NCI-H82 treated with DMSO at 0.1 percent for 48 hours (cell line): Measurements from ENCODE around the gene SPAG9.
"Not testable (repeated sequence)": the region's sequence is repeated elsewhere in the genome, so short reads cannot be mapped to it uniquely, and the experiment has no call there.

Source experiments
- DNase-seq: peaks from one replicate; lab custom pipeline; 2025; ENCODE audit not compliant: unreplicated experiment; lab: John Stamatoyannopoulos, UW

Gene SPAG9

DNA sequence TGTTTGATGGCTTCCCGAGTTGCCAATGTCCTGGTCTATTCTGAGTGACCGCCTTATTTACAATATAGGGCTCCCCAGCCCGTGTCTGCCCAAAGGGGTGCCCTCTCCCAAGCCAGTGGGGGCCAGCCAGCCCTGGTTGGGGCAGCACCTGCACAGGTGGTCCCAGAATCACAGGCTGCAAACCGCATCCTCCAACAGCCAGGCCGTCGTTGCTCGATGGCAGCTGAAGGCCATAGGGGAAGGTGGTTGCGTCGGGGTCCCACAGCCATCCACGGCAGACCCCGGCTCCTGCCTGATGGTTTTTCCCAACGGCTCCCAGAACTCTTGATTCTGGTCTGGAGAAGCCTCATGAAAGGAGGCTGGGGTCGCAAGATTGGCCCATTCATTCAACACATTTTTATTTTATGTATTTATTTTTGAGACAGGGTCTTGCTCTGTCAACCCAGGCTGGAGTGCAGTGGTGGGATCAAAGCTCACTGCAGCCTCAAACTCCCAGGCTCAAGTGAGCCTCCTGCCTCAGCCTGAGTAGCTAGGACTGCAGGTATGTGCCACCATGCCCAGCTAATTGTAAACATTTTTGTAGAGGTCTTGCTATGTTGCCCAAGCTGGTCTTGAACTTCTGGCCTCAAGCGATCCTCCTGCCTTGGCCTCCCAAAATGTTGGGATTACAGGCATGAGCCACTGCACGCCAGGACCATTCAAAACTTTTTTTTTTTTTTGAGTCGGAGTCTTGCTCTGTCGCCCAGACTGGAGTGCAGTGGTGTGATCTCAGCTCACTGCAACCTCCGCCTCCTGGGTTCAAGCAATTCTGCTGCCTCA lies 175.6 kb downstream of the SPAG9 start:
- no peak for DNase-seq

DNA sequence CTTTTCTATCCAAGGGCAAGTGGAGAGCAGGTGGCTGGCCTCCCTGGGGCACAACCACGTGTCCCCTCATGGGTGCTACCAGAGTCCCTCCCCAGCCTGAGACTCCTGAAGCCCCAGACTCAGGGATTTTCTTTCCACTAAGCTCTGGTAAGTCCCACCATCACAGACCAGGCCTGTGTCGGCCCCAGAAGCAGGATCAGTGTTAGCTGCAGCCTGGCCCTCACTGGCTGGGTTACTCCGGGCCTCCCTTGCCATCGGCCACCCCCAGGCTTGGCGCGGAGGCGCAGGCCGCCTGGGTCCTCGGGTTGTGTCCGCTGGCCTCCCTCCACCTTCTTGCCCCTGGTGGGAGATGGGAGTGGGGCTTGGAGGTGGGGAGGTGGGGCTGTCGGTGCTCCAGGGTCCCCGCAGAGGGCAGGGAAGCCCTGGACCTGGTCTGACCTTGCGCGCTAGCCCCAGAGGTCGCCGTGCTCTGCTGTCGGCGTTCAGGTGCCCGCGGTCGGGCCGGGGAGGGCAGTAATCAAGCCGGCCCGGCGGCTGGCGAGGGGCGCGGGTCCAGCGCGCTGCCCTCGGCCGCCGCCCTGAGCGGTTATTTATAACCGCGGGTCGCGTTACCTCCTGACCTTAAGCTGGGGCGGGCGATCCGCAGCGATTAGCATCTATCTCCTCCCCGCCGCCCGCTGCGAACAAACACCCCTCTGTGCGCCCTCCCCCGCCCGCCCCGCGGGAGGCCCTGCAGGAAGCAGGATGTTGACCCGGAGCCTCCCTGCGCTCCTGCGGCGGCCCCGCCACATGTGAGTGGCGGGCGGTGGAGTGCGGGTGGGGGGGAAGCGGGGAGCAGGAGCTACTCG lies 176.4 kb downstream of the SPAG9 start:
- DNase-seq: peak; percentile 76

GRCh38 chr17:50943575-50943933 lies 177.1 kb downstream of the SPAG9 start:
- DNase-seq: no peak

GRCh38 chr17:50941676-50942048 lies 179.0 kb downstream of the SPAG9 start:
- DNase-seq: not testable (repeated sequence)

DNA sequence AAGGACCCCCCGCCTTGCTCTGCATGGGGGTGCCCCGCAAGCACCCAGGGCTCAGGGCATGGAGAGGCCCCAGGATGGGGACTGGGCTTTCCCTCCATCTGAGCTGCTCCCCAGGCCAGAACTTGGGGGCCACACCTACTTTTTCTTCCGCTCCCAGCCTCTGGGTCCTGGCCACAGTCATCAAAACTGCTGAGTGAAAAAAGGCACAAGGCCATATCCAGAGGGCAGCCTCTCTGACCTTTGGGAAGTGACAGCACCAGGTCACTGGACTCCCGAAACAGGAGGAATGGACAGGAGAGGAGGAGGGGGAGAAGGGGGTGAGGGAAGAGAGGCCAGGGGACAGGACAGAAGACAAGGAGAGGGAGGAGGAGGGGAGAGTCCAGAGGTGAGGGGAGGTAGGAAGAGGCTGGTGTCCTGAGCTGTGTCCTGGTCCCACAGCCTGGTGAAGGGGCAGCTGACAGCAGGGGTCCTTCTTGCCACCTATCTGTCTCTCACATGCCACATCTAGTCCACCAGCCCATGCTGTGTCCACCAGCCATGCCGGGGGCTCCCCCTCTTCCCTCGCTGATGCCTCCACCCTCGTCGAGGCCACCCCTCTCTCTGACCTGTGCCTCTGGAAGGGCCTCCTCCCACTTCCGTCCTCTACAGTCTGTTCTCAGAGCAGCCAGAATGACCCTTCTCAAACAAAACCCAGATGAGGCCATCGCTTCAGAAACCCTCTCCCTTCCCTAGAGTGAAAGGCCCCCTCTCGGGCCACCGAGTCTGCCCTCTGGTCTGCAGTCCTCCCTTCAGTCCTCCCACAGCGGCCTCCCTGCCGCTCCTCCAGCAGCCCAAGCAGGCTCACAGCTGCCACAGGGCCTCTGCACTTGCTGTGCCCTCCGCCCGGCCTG lies 180.6 kb downstream of the SPAG9 start:
- no peak for DNase-seq

- no peak for DNase-seq
These were observed 181.2 kb downstream of the SPAG9 start for GRCh38 chr17:50939542-50939794.

- DNase-seq: no peak
These were observed 181.7 kb downstream of the SPAG9 start for GRCh38 chr17:50938821-50939541.

GRCh38 chr17:50935996-50936266 lies 184.7 kb downstream of the SPAG9 start:
- peak; percentile 46 for DNase-seq

DNA sequence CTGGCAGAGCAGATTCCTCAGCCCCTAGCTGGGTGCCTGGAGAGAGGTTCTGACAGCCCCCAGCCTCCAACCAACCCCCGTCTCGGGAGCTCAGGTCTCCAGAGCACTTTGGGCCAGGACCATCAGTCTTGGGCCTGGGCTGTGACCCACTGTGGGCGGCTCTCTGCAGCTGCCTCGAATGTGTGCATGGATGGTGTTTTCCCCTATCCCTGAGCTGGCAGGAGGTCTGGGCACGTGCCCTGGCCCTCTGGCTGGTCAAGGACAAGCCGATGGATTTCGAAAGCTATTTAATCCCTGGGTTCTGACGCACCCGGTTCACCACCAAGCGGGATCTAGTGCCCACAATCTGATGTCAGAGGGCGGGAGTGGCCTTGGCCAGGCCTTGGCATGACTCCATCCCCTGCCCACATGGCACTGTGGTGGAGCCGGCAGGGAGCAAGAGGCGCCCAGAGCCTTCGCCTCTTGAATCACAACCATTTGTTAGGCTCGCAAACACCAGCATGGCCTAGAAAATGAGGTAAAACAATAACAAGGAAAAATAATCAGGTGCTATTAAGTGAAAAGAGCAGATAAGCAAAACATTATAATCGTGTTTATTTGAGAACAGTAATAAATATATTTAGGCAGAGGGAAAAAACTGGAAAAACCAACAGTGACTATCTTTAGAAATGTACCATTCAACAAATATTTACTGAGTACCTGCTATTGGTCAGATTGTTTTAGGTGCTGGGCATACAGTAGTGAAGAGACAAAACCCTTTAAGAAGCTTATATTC lies 185.3 kb downstream of the SPAG9 start:
- no peak for DNase-seq

DNA sequence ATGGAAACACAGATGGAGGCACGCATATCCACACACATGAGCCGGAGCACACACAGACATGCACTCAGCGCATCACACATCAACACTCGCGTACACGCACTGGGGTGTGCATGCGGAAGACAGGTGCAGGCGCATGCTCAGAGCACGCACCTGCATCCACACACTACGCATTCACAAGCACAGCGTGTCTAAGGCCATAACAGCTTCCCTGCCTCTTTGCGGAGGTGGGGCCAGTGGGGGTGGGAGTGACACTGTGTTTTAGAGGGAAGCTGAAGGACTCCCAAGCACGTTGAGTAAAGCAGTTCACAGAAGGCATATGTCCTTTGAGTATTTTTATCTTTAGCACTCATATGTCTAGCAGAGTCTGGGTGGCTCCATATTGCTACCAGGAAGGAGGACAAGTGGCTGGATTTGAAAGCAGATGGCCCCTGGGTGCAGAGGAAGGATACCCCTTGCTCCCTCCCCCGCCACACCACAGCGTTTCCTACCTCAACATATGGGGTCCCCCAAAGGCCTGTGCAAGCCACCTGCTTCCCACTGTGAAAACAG lies 185.9 kb downstream of the SPAG9 start:
- DNase-seq: peak; percentile 72

DNA sequence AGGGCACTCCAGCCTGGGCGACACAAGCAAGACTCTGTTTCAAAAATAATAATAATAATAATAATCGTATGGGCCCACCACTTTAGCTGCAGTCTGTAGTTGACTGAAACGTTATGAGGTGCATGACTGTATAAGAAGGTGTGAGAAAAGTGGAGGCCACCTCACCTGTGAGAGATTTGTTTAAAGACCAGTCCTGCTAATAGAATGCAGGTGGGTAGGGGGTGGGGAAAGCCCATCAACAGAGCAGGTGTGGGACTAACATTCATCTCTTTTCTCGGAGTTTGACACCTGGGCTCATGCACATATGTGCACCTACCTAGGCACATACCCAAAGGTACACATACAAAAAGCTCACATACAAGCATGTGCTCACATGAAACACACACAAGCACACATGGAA lies 186.5 kb downstream of the SPAG9 start:
- DNase-seq: no peak

DNA sequence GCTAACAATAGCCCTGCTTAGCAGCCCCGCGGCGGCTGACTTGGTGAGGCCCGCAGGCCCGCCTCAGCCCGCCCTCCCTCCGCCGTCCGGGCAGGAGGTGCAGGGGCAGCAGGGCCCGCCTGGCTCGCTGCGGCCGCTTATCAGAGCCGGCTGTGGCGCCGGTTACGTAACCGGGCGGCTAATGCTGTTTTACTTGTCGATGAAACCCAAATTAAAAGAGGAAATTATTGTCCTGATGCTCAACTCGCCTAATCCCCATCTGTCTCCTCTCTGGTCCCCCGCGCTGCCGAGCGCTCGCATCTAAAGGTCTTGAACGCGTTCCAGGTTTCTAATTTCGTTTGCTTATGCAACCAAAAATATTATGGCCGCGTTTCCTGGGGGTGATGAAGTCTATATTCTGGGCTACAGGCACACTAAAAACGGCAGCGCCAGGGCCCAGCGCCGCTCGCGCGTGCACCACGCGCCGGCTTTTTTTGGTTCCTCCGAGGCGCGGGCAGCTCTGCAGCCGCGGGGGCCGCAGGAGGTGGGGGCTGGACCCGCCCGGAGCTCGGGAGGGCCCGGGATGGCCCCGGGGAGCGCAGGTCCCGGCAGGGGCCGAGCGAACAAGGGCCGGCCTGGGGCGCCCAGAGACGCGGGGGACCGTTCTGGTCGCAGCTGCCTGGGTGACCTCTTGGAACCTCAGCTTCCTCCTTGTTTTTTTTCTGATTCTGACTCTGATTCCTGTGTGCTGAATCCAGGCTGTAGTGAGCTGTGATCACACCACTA lies 189.3 kb downstream of the SPAG9 start:
- peak; percentile 95 for DNase-seq

GRCh38 chr17:50928646-50929045 lies 192.0 kb downstream of the SPAG9 start:
- DNase-seq: no peak

DNA sequence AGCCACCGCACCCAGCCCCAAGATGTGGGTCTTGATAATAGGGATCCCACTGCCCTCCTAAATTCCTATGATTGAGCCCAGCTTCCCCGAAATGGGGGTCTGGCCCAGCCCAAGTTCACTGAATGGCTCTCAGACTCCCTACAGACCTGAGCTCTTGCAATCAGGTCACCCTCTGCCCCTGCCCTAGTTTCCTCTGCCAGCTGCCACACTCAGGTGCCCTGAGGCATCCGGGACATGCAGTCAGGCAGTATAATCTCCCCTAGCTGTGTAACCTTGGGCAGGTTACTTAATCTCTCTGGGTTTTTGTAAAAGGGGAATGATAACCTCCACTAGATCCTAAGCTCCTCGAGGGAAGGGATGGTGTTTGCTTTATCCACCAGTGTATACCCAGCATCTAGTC lies 193.4 kb downstream of the SPAG9 start:
- DNase-seq: no peak

DNA sequence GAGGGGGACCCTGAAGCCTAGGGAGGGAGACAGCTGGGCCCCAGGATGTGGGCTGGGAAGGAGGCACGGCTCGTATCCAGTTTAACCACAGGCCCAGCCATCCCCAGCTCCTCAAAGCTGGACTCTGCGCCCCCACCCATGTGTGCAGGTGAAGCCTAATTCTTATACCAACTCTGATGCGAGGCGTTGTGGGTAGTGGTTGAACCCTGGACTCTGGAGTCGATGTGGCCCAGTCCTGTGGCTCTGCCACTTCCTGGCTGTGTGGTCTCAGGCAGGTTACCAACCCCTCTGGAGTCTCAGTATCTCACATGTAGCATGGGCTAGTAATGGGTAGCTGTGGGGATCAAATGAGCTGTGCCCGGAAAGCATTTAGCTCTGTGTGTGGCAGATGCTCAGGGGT lies 194.1 kb downstream of the SPAG9 start:
- DNase-seq: no peak

- no peak for DNase-seq
These were observed 195.3 kb downstream of the SPAG9 start for GRCh38 chr17:50925296-50925891.

DNA sequence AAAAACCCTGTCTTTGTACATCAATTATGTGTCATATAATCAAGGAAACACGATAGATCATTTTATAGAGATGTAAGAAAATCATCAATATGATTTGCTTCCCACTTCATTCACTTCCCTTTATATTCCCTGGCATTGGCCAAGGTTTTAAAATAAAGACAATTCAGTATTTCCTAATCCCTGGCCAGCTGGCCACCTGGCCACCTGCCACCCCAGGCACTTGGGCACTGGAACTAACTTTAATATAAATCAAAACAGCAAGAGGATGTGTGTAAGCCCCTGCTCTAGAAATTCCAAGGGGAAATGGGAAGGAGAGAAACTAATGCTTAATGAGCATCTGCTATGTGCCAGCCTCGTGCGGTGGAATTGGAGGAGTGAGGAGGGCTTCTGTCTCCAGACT lies 195.9 kb downstream of the SPAG9 start:
- DNase-seq: no peak

- no peak for DNase-seq
These were observed 196.4 kb downstream of the SPAG9 start for GRCh38 chr17:50924300-50924699.

DNA sequence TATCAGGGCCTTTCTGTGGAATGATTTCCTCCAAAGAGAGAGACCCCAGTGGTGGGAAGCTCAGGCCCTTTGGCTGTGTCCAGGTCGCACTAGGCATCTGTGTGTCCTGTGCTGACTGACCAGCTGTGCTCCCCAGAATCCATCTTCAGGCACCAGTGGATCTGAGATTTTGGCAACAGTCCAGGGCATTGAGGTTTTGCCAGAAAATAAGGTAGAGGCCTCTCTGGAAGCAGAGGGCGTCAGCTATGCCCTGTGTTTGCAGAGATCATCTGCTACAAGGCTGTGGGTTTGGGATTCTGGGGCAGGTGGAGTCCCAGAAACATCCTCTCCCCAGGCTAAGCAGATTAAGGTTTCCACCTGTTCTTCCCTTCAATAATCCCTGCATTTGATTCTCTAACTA lies 197.1 kb downstream of the SPAG9 start:
- DNase-seq: no peak
